Urothelium cell line (cell line): ENCODE measurements around the gene SNRNP48.

Experiments
- DNase-seq: peaks from one replicate; pipeline ENCODE4 v3.0.0; 2011; ENCODE audit warnings: low spot score, mixed read lengths
- FAIRE-seq: peaks from 2 replicates; lab custom pipeline; 2011; peaks lifted over from hg19 to GRCh38; lab: Jason Lieb, UNC

Gene SNRNP48

GRCh38 chr6:7559196-7559595, 30.8 kb upstream of the SNRNP48 start:
- DNase-seq = no peak
- FAIRE-seq = no peak

- FAIRE-seq (no peak), DNase-seq (no peak)
Observed at GRCh38 chr6:7559651-7560385, 30.2 kb upstream of the SNRNP48 start.

- no peak for FAIRE-seq
- DNase-seq = peak; percentile 44
Observed at GRCh38 chr6:7561153-7561964, 28.6 kb upstream of the SNRNP48 start.

- FAIRE-seq = no peak
Observed at GRCh38 chr6:7562769-7563168, 27.2 kb upstream of the SNRNP48 start.

DNA sequence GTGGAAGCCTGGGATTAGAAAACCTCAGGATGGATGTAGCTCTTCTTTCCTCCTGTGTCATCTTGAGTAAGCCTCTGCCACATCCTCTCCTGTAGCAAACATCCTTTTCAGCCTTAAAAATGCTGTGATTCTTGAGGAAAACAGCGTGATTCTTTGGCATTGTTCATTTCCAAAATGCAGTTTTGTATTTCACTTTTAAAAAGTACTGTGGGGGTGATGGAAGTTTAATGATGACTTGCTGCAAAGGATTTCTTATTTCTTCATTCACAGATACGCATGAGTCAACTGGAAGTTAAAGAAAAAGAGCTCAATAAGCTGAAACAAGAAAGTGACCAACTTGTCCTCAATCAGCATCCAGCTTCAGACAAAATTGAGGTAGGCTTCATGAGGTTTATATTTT, 23.9 kb upstream of the SNRNP48 start:
- no peak for FAIRE-seq
- no peak for DNase-seq

More at GRCh38 chr6:7562769-7563168, 27.2 kb upstream of the SNRNP48 start:
- no peak for DNase-seq

DNA sequence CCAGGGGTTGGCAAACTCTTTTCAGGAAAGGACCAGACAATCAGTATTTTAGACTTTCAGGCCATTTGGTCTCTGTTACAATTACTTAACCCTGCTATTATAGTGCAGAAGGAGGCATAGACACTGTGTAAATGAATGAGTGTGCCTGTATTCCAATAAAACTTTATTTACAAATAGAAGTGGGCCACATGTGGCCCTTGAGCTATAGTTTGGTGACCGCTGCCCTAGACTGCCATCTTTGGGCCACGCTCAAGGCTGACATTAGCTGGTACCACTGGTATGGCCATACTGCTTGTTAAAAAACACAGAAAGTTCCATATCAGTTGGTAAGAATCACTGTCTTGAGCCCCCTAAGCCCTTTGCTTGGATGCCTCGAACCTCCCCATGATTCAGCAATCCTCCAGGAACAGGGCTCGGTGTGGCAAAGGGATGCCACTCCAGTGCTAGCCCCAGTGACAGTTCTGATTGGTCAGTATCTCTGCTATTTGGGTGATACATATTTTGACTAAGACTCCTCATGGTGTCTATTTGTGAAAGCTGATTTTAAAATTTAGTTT, 23.3 kb upstream of the SNRNP48 start:
- FAIRE-seq = no peak

DNA sequence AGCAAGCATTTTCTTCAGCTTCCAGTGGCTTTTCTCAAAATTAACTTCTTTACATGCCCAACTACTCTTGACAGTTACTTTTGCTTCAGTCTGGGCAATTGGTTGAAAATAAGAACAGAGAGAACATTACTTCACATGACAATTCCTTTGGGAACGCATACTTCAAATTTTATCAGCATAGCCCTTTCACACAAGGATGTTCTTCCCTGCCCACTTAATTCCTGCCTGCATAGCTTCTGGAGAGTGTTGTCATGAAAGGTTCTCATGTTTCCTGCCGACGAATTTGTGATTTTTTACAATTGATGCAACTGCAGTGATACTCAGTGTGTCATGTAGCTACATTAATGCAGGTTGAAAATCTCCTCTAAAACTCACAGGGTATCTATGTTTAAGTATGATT, 22.0 kb upstream of the SNRNP48 start:
- FAIRE-seq (no peak), DNase-seq (no peak)

More for the DNA sequence above, 23.3 kb upstream of the SNRNP48 start:
- no peak for DNase-seq

DNA sequence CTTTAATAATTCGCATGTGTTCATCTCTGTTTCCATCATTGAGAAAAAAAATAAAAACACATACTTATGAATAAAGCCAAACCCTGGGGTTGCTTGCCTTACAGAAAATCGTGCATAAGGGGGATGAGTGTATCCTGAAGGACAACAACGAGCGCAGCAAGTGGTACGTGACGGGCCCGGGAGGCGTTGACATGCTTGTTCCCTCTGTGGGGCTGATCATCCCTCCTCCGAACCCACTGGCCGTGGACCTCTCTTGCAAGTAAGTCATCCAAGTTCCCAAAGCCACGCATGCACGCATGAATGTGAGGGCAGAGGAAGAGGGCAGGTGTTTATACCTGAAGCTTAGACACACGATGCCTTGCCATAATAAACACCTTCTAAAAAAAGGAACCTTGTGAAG, 20.9 kb upstream of the SNRNP48 start:
- no peak for DNase-seq
- FAIRE-seq = no peak

DNA sequence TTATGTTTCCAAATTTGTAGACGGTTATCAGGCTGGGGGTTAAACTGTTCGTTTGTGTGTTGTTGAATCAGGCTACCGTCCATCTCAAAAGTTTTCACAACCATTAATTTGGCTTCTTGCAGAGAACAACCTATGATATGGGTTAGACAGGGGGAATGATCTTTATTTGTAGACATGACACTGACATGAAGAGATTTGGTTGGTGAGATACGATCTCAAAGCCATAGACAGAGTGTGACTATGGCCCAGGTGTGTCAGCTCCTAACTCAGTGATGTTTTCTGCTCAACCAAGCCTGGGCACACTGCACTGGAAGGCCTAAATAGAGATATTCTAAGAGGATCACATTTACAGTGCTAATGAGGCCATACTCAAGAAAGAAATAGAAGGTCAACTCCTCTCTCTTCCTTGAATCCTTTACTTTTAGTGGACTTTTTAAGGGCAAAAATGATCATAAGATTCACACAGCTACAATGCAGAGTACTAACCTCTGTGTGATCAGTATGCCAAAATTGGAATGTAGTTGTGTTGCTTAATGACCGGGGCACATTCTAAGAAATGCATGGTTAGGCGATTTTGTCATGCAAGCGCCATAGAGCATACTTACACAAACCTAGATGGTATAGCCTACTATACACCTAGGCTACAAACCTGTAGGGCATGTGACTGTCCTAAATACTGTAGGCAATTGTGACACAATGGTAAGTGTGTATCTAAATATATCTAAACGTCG, 17.6 kb upstream of the SNRNP48 start:
- FAIRE-seq (no peak), DNase-seq (no peak)

- FAIRE-seq (no peak), DNase-seq (no peak)
Observed at GRCh38 chr6:7574500-7574899, 15.5 kb upstream of the SNRNP48 start.

DNA sequence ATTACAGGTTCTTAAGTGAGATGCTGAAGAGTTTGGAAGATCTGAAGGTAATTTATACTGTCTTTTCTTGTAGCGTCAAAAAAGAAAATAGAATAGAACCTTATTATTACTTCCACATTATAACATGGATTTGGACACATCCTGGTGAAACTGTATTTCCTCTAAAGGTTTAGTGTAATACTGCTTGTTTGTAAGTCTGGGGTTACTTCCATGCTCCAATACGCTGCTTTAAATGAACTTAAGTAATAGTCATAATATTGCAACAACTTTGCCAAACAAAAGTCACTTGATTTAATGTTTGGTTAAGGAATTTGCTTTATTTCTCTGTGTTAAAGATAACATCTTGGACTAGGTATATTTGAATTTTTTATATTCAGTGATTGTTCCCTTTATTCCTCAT, 11.5 kb upstream of the SNRNP48 start:
- no peak for DNase-seq
- no peak for FAIRE-seq

GRCh38 chr6:7578931-7579330, 11.1 kb upstream of the SNRNP48 start:
- no peak for FAIRE-seq
- no peak for DNase-seq

- FAIRE-seq (no peak), DNase-seq (no peak)
Observed at GRCh38 chr6:7579851-7580250, 10.1 kb upstream of the SNRNP48 start.

GRCh38 chr6:7580537-7580926, 9.5 kb upstream of the SNRNP48 start:
- no peak for FAIRE-seq
- no peak for DNase-seq

- FAIRE-seq (no peak), DNase-seq (no peak)
Observed at GRCh38 chr6:7580927-7581618, 8.9 kb upstream of the SNRNP48 start.

- no peak for DNase-seq
- FAIRE-seq = no peak
Observed at GRCh38 chr6:7585287-7585930, 4.6 kb upstream of the SNRNP48 start.

GRCh38 chr6:7587631-7588100, 2.3 kb upstream of the SNRNP48 start:
- FAIRE-seq (no peak), DNase-seq (no peak)

DNA sequence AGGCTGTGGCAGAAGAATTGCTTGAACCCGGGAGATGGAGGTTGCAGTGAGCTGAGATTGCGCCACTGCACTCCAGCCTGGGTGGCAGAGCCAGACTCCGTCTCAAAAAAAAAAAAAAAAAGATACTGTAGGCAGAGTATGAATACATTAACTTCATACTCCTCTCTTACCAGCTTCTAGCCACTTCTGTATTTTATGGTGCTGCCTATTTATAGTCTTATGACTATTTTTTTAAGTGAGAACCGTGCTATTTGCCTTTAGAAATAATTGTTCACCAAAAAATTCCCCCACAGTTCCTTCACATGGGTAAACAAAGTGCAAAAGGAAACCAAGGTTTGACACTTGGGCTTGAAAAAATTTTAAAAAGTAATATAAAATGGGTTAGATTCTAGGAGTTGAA, 1.5 kb upstream of the SNRNP48 start:
- DNase-seq (no peak), FAIRE-seq (no peak)

GRCh38 chr6:7589221-7589620, 777 bp upstream of the SNRNP48 start:
- DNase-seq (no peak), FAIRE-seq (no peak)

GRCh38 chr6:7590918-7591302, 912 bp downstream of the SNRNP48 start:
- FAIRE-seq (no peak), DNase-seq (peak; percentile 23)
